HL-60 (cell line): Measurements from ENCODE around the gene COL2A1.

Experiments
- CTCF ChIP-seq: IDR thresholded peaks from one replicate; pipeline ENCODE4 v1.5.1; 2011; ENCODE audit warnings: low read length, control low read depth, inconsistent platforms; ENCODE audit not compliant: insufficient read depth
- POLR2AphosphoS5 ChIP-seq: IDR thresholded peaks from 2 replicates; pipeline ENCODE4 v1.6.1; 2012; ENCODE audit warnings: low read depth
- REST ChIP-seq: IDR thresholded peaks from 2 replicates; pipeline ENCODE4 v1.6.1; 2012; ENCODE audit warnings: low read depth; ENCODE audit not compliant: insufficient replicate concordance

GRCh38 chr12:47944685-47945340 is 59.5 kb downstream of the COL2A1 start:
- TF ChIP-seq CTCF (no peak), POLR2AphosphoS5 (no peak), REST (no peak)
